SK-N-SH treated with all-trans-retinoic acid at 6 μM for 48 hours (cell line): ENCODE data around the gene EMC9.

Experiments used
- ATAC-seq: fragments of 200-7000 bp; cut with Tn5 transposase; 3 replicates; pipeline ENCODE4 v1.9.1; 2020; ENCODE audit warnings: mild to moderate bottlenecking, moderate library complexity
- ARNTL ChIP-seq: fragments of 450-650 bp; formaldehyde crosslinking; IDR thresholded peaks from 2 replicates; pipeline ENCODE4 v1.5.0; 2020; ENCODE audit warnings: low read depth, mild to moderate bottlenecking, moderate library complexity, borderline replicate concordance
- CSDC2 ChIP-seq: fragments of 250-450 bp; sonication (Bioruptor Pico); IDR thresholded peaks from 2 replicates; pipeline ENCODE4 v1.5.0; 2020; ENCODE audit warnings: mild to moderate bottlenecking, moderate library complexity
- ESRRG ChIP-seq: fragments of 250-450 bp; sonication (Bioruptor Pico); IDR thresholded peaks from 2 replicates; pipeline ENCODE4 v1.6.1; 2021; ENCODE audit warnings: mild to moderate bottlenecking
- GLIS3 ChIP-seq: fragments of 250-450 bp; sonication (Bioruptor Pico); IDR thresholded peaks from 2 replicates; pipeline ENCODE4 v1.5.0; 2020; ENCODE audit warnings: mild to moderate bottlenecking, moderate library complexity
- ISL1 ChIP-seq: fragments of 250-450 bp; sonication (Bioruptor Pico); IDR thresholded peaks from 2 replicates; pipeline ENCODE4 v2.1.2; 2022; ENCODE audit warnings: mild to moderate bottlenecking, moderate library complexity
- OSR1 ChIP-seq: fragments of 250-450 bp; sonication (Bioruptor Pico); IDR thresholded peaks from 2 replicates; pipeline ENCODE4 v1.8.0; 2022; ENCODE audit warnings: moderate library complexity, mild to moderate bottlenecking, inconsistent platforms
- PPARA ChIP-seq: fragments of 250-450 bp; sonication (Bioruptor Pico); IDR thresholded peaks from 2 replicates; pipeline ENCODE4 v1.5.0; 2020; ENCODE audit warnings: mild to moderate bottlenecking, borderline replicate concordance
- RARB ChIP-seq: fragments of 250-450 bp; sonication (Bioruptor Pico); IDR thresholded peaks from 2 replicates; pipeline ENCODE4 v1.8.0; 2021; ENCODE audit warnings: mild to moderate bottlenecking, moderate library complexity
- TCF4 ChIP-seq: fragments of 250-450 bp; sonication (Bioruptor Pico); IDR thresholded peaks from 2 replicates; pipeline ENCODE4 v1.8.0; 2021; ENCODE audit warnings: mild to moderate bottlenecking, moderate library complexity, borderline replicate concordance
- TOX ChIP-seq: fragments of 250-450 bp; sonication (Bioruptor Pico); IDR thresholded peaks from 2 replicates; pipeline ENCODE4 v1.8.0; 2021; ENCODE audit warnings: mild to moderate bottlenecking, moderate library complexity, borderline replicate concordance
- ZC3H10 ChIP-seq: fragments of 250-450 bp; sonication (Bioruptor Pico); IDR thresholded peaks from 2 replicates; pipeline ENCODE4 v1.5.1; 2021; ENCODE audit warnings: mild to moderate bottlenecking, moderate library complexity
- ZFP3 ChIP-seq: fragments of 250-450 bp; sonication (Bioruptor Pico); IDR thresholded peaks from 2 replicates; pipeline ENCODE4 v1.5.0; 2020; ENCODE audit warnings: mild to moderate bottlenecking, moderate library complexity
- ZFP30 ChIP-seq: fragments of 450-650 bp; formaldehyde crosslinking; IDR thresholded peaks from 2 replicates; pipeline ENCODE4 v1.5.0; 2022; ENCODE audit warnings: mild to moderate bottlenecking, moderate library complexity
- ZNF565 ChIP-seq: fragments of 450-650 bp; formaldehyde crosslinking; conservative IDR thresholded peaks from 2 replicates; pipeline ENCODE4 v1.5.0; 2020; ENCODE audit warnings: low read depth, mild to moderate bottlenecking, moderate library complexity
- ZNF70 ChIP-seq: fragments of 450-650 bp; formaldehyde crosslinking; IDR thresholded peaks from 2 replicates; pipeline ENCODE4 v1.5.0; 2020; ENCODE audit warnings: mild to moderate bottlenecking, moderate library complexity
- ZNF8 ChIP-seq: fragments of 450-650 bp; formaldehyde crosslinking; IDR thresholded peaks from 2 replicates; pipeline ENCODE4 v1.5.0; 2020; ENCODE audit warnings: mild to moderate bottlenecking, moderate library complexity
- TF ChIP-seq, protein P1 (sequence below): fragments of 250-450 bp; sonication (Bioruptor Pico); IDR thresholded peaks from 2 replicates; pipeline ENCODE4 v1.8.0; 2020; ENCODE audit warnings: mild to moderate bottlenecking, moderate library complexity, borderline replicate concordance
- TF ChIP-seq, protein P2 (sequence below): fragments of 250-450 bp; sonication (Bioruptor Pico); IDR thresholded peaks from 2 replicates; pipeline ENCODE4 v1.5.0; 2020; ENCODE audit warnings: mild to moderate bottlenecking, moderate library complexity
- TF ChIP-seq, protein P3 (sequence below): fragments of 250-450 bp; sonication (Bioruptor Pico); IDR thresholded peaks from 2 replicates; pipeline ENCODE4 v1.5.1; 2020; ENCODE audit warnings: low read depth, mild to moderate bottlenecking, moderate library complexity
- TF ChIP-seq, protein P4 (sequence below): fragments of 250-450 bp; sonication (Bioruptor Pico); IDR thresholded peaks from 2 replicates; pipeline ENCODE4 v1.8.0; 2021; ENCODE audit warnings: low read depth, mild to moderate bottlenecking, moderate library complexity, borderline replicate concordance

Gene EMC9

DNA sequence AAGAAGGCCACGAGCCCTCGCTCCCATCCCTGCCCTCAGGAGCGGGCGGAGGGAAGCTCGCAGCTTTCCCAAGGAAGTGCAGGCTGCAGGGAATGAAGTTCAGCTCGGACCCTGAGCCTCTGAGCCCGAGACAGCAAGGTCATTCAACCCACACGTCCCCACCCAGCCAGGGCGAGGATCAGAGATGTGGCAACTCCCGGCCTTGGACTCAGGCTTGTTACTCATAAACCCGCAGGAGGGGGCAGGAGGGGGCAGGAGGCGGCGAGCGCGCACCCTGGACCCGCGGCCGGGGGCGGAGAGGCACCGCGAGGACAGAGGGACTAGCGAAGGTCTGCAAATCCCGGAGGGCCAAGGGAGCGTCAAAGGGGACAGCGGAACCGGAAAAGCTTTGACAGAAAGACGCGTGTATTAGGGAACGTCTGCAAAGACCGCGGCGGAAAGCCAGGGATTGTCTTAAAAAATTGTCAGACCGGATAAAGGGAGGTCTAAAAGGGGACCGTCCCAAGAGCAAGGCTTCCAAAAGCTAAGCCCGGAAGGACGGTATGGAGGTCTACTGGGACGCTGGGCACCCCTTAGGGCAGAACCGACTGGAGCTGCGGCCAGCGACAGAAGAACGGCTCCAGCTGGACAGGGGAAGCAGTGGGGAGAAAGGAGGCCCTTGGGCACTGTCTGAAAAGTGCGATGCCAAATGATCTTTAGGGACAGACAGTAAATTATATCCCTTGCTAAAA lies 27.4 kb downstream of the EMC9 start:
- TF ChIP-seq ZNF70 (CRISPR knock-in tag) (peak; percentile 76), ZFP3 (CRISPR knock-in tag) (0 out of 2 replicates have a peak, but pooled peaks have one; percentile 55), OSR1 (CRISPR knock-in tag) (no peak), CSDC2 (CRISPR knock-in tag) (no peak), PPARA (CRISPR knock-in tag) (no peak), ESRRG (CRISPR knock-in tag) (no peak), RARB (no peak), ZFP30 (CRISPR knock-in tag) (no peak)
- TF ChIP-seq, protein P1, sequence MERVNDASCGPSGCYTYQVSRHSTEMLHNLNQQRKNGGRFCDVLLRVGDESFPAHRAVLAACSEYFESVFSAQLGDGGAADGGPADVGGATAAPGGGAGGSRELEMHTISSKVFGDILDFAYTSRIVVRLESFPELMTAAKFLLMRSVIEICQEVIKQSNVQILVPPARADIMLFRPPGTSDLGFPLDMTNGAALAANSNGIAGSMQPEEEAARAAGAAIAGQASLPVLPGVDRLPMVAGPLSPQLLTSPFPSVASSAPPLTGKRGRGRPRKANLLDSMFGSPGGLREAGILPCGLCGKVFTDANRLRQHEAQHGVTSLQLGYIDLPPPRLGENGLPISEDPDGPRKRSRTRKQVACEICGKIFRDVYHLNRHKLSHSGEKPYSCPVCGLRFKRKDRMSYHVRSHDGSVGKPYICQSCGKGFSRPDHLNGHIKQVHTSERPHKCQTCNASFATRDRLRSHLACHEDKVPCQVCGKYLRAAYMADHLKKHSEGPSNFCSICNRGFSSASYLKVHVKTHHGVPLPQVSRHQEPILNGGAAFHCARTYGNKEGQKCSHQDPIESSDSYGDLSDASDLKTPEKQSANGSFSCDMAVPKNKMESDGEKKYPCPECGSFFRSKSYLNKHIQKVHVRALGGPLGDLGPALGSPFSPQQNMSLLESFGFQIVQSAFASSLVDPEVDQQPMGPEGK = peak; percentile 13; the same call in 1 of the 2 replicates
- ATAC-seq = peak; percentile 66

DNA sequence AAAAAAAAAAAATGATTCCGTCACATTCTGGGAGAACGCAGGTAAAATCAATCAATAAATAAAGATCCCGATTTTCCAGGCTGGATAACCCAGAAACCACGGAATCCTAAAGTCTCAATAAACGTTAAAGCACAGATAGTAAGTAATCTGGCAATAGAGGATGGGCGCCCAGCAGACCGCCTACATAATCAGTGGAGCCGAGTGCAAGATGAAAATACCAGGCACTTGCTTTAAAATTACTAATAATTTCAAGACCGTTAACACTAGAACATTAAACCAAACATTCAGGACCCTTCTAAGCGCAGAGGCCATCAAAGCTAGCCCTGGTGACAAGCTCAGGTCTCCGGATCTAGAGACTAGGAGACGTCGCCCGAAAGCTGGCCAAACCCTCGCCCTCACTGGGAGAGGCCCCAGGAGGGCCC lies 28.0 kb downstream of the EMC9 start:
- peak; percentile 5 for ATAC-seq
- TF ChIP-seq PPARA (CRISPR knock-in tag) = no peak
- TF ChIP-seq ZC3H10 (CRISPR knock-in tag) = no peak
- no peak for TF ChIP-seq GLIS3 (CRISPR knock-in tag)
- TF ChIP-seq OSR1 (CRISPR knock-in tag) = no peak
- no peak for TF ChIP-seq ISL1 (CRISPR knock-in tag)
- TF ChIP-seq, protein P2, sequence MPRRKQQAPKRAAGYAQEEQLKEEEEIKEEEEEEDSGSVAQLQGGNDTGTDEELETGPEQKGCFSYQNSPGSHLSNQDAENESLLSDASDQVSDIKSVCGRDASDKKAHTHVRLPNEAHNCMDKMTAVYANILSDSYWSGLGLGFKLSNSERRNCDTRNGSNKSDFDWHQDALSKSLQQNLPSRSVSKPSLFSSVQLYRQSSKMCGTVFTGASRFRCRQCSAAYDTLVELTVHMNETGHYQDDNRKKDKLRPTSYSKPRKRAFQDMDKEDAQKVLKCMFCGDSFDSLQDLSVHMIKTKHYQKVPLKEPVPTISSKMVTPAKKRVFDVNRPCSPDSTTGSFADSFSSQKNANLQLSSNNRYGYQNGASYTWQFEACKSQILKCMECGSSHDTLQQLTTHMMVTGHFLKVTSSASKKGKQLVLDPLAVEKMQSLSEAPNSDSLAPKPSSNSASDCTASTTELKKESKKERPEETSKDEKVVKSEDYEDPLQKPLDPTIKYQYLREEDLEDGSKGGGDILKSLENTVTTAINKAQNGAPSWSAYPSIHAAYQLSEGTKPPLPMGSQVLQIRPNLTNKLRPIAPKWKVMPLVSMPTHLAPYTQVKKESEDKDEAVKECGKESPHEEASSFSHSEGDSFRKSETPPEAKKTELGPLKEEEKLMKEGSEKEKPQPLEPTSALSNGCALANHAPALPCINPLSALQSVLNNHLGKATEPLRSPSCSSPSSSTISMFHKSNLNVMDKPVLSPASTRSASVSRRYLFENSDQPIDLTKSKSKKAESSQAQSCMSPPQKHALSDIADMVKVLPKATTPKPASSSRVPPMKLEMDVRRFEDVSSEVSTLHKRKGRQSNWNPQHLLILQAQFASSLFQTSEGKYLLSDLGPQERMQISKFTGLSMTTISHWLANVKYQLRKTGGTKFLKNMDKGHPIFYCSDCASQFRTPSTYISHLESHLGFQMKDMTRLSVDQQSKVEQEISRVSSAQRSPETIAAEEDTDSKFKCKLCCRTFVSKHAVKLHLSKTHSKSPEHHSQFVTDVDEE = no peak
- no peak for TF ChIP-seq RARB
- no peak for TF ChIP-seq ESRRG (CRISPR knock-in tag)
- TF ChIP-seq, protein P3, sequence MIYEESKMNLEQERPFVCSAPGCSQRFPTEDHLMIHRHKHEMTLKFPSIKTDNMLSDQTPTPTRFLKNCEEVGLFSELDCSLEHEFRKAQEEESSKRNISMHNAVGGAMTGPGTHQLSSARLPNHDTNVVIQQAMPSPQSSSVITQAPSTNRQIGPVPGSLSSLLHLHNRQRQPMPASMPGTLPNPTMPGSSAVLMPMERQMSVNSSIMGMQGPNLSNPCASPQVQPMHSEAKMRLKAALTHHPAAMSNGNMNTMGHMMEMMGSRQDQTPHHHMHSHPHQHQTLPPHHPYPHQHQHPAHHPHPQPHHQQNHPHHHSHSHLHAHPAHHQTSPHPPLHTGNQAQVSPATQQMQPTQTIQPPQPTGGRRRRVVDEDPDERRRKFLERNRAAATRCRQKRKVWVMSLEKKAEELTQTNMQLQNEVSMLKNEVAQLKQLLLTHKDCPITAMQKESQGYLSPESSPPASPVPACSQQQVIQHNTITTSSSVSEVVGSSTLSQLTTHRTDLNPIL = no peak
- TF ChIP-seq TCF4 (CRISPR knock-in tag) = no peak
- no peak for TF ChIP-seq ARNTL (CRISPR knock-in tag)
- no peak for TF ChIP-seq ZNF565 (CRISPR knock-in tag)
- TF ChIP-seq TOX (CRISPR knock-in tag) = no peak
- TF ChIP-seq, protein P1 = no peak
- no peak for TF ChIP-seq ZNF8 (CRISPR knock-in tag)
- TF ChIP-seq ZFP30 (CRISPR knock-in tag) = no peak

DNA sequence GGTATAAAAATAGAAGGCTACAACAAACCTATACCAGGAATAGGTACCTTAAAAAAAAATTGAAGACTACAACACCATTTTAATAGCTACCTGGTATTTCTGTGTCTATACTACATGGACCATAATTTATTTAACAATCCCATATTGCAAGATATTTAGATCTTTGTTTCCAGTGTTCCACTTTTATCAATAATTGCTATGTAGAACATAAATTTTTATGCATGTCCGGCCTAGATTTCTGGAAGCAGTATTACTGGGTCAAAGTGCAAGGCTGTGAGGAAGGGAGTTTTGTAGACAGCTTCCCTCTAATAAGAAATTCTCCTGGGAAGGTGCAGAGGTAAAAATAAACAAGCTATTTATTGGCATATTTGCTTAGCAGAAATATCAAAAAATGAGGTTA lies 30.9 kb downstream of the EMC9 start:
- ATAC-seq = no peak
- TF ChIP-seq, protein P1 = no peak
- TF ChIP-seq ISL1 (CRISPR knock-in tag) (no peak), ZNF70 (CRISPR knock-in tag) (no peak), PPARA (CRISPR knock-in tag) (no peak), ZNF8 (CRISPR knock-in tag) (no peak), TCF4 (CRISPR knock-in tag) (no peak), CSDC2 (CRISPR knock-in tag) (no peak), ZFP30 (CRISPR knock-in tag) (no peak), OSR1 (CRISPR knock-in tag) (no peak), ZNF565 (CRISPR knock-in tag) (no peak), ZC3H10 (CRISPR knock-in tag) (no peak)
- TF ChIP-seq, protein P4, sequence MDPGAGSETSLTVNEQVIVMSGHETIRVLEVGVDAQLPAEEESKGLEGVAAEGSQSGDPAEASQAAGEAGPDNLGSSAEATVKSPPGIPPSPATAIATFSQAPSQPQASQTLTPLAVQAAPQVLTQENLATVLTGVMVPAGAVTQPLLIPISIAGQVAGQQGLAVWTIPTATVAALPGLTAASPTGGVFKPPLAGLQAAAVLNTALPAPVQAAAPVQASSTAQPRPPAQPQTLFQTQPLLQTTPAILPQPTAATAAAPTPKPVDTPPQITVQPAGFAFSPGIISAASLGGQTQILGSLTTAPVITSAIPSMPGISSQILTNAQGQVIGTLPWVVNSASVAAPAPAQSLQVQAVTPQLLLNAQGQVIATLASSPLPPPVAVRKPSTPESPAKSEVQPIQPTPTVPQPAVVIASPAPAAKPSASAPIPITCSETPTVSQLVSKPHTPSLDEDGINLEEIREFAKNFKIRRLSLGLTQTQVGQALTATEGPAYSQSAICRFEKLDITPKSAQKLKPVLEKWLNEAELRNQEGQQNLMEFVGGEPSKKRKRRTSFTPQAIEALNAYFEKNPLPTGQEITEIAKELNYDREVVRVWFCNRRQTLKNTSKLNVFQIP (CRISPR knock-in tag) = no peak
- TF ChIP-seq, protein P2 = no peak
